GM18520 (cell line): ENCODE results near the gene GUCA2A.

Experiments used
- ATAC-seq: cut with Tn5 transposase; IDR thresholded peaks from one replicate; pipeline ENCODE4 v1.9.1; 2021; ENCODE audit not compliant: unreplicated experiment

GUCA2A gene

GRCh38 chr1:42133809-42134526 lies 30.6 kb downstream of the GUCA2A start:
- ATAC-seq, result no peak

GRCh38 chr1:42133390-42133789 lies 31.2 kb downstream of the GUCA2A start:
- no peak for ATAC-seq

GRCh38 chr1:42130061-42130660 lies 34.4 kb downstream of the GUCA2A start:
- ATAC-seq, result no peak

GRCh38 chr1:42128964-42129363 lies 35.6 kb downstream of the GUCA2A start:
- no peak for ATAC-seq

GRCh38 chr1:42128499-42128898 lies 36.0 kb downstream of the GUCA2A start:
- no peak for ATAC-seq

- no peak for ATAC-seq
Observed at GRCh38 chr1:42127767-42128166, 36.8 kb downstream of the GUCA2A start.

GRCh38 chr1:42125552-42125951 lies 39.0 kb downstream of the GUCA2A start:
- no peak for ATAC-seq

- no peak for ATAC-seq
Observed at GRCh38 chr1:42122408-42122807, 42.1 kb downstream of the GUCA2A start.

GRCh38 chr1:42118125-42118524 lies 46.4 kb downstream of the GUCA2A start:
- no peak for ATAC-seq

- no peak for ATAC-seq
Observed at GRCh38 chr1:42117214-42117613, 47.3 kb downstream of the GUCA2A start.

- ATAC-seq, result no peak
Observed at GRCh38 chr1:42114229-42114628, 50.3 kb downstream of the GUCA2A start.
